Measurements from ENCODE around the gene ANO10. TPM values are rescaled to one million over a fixed set of nuclear protein-coding genes. Genes with fewer than 3 reads are reported as not detected.

ANO10 gene
- total and polyA plus RNA-seq, 10 donors = 2.6 to 21.7 (median 16.6) TPM

GRCh38 chr3:43542328-43543043 is 79.3 kb downstream of the ANO10 start:
- Histone ChIP-seq H3K27ac (no peak overlapping the region), H3K4me3 (no peak overlapping the region), H3K4me1 (no peaks in the 10 kb centered on the region), H3K36me3 (peaks cover 0 to 5% (median 0%) of the 10 kb centered on the region in 6 donors), H3K9me3 (no peaks in the 10 kb centered on the region), H3K27me3 (replicated peaks in 1 of 7) (no peaks in the 10 kb centered on the region)
- intact Hi-C loops (cut with DNase I; ENCODE audit: low total_unique reads) = loop anchor here (5.0 kb wide), 1 partner anchor 655 kb away; no protein-coding TSS in a partner anchor
- TF ChIP-seq POLR2AphosphoS5 (IDR thresholded peaks at IDR 0.05) = no peak
- no peak for TF ChIP-seq POLR2A (IDR thresholded peaks at IDR 0.05)
- no peak for TF ChIP-seq CTCF (IDR thresholded peaks at IDR 0.05 in 8 of 11, conservative IDR thresholded peaks at IDR 0.05 in 3 of 11)
- WGBS, 5 donors = 82 to 89% (median 84%) methylated on average over 4 of the region's 4 CpGs
- no peak for DNase-seq

- Histone ChIP-seq H3K27me3 (replicated peaks in 1 of 7) (no peaks in the 10 kb centered on the region), H3K27ac (no peak overlapping the region), H3K4me3 (no peak overlapping the region), H3K4me1 (no peaks in the 10 kb centered on the region), H3K9me3 (no peaks in the 10 kb centered on the region), H3K36me3 (peaks cover 0 to 5% (median 0%) of the 10 kb centered on the region in 6 donors)
- no peak for DNase-seq
- intact Hi-C loops (cut with DNase I; ENCODE audit: low total_unique reads) = loop anchor here (5.0 kb wide), 1 partner anchor 657 kb away; no protein-coding TSS in a partner anchor
- TF ChIP-seq POLR2AphosphoS5 (IDR thresholded peaks at IDR 0.05) = no peak
- no peak for TF ChIP-seq POLR2A (IDR thresholded peaks at IDR 0.05)
- TF ChIP-seq CTCF (IDR thresholded peaks at IDR 0.05 in 8 of 11, conservative IDR thresholded peaks at IDR 0.05 in 3 of 11) = no peak
These were observed 81.2 kb downstream of the ANO10 start for GRCh38 chr3:43540624-43541023.

GRCh38 chr3:43539321-43539720 is 82.5 kb downstream of the ANO10 start:
- no peaks in the 10 kb centered on the region for H3K4me1 ChIP-seq
- H3K9me3 ChIP-seq = no peaks in the 10 kb centered on the region
- 58 to 63% (median 60%) methylated on average over 3 of the region's 3 CpGs for WGBS, 5 donors
- H3K27me3 ChIP-seq (replicated peaks in 1 of 7) = no peaks in the 10 kb centered on the region
- H3K36me3 ChIP-seq = peaks cover 0 to 5% (median 0%) of the 10 kb centered on the region in 6 donors
- intact Hi-C loops (cut with DNase I; ENCODE audit: low total_unique reads) = no loop called here
- TF ChIP-seq POLR2A (IDR thresholded peaks at IDR 0.05) = no peak
- H3K27ac ChIP-seq = no peak overlapping the region
- H3K4me3 ChIP-seq = no peak overlapping the region
- DNase-seq = no peak

- no peaks in the 10 kb centered on the region for H3K9me3 ChIP-seq
- no peaks in the 10 kb centered on the region for H3K4me1 ChIP-seq
- DNase-seq = no peak
- H3K4me3 ChIP-seq = no peak overlapping the region
- no peak overlapping the region for H3K27ac ChIP-seq
- intact Hi-C loops (cut with DNase I; ENCODE audit: low total_unique reads) = no loop called here
- H3K36me3 ChIP-seq = peaks cover 0 to 5% (median 0%) of the 10 kb centered on the region in 6 donors
- TF ChIP-seq CTCF (IDR thresholded peaks at IDR 0.05 in 8 of 11, conservative IDR thresholded peaks at IDR 0.05 in 3 of 11) (no peak), POLR2A (IDR thresholded peaks at IDR 0.05) (no peak), POLR2AphosphoS5 (IDR thresholded peaks at IDR 0.05) (no peak)
- no peaks in the 10 kb centered on the region for H3K27me3 ChIP-seq (replicated peaks in 1 of 7)
These were observed 84.6 kb downstream of the ANO10 start for GRCh38 chr3:43537225-43537624.

Measured in spleen (tissue), 11 donors.